Duodenal mucosa (tissue), 2 donors: ENCODE data around the gene CDK2AP2.
"Not testable (repeated sequence)": the region's sequence is repeated elsewhere in the genome, so short reads cannot be mapped to it uniquely, and the experiment has no call there.

Experiments used
- H3K27ac ChIP-seq: one replicate; pipeline ENCODE4 v1.7.0; 2013; ENCODE audit warnings: low read depth, low read length
- H3K27me3 ChIP-seq, 2 donors: one replicate each; pipeline ENCODE4 v1.7.0; 2013; ENCODE audit warnings: low read length in 2 of 2, control low read depth in 1 of 2; ENCODE audit not compliant: insufficient read depth in 2 of 2, control insufficient read depth in 1 of 2
- H3K36me3 ChIP-seq, 2 donors: one replicate each; pipeline ENCODE4 v1.7.0; 2013; ENCODE audit warnings: low read length in 2 of 2, control low read depth in 1 of 2; ENCODE audit not compliant: insufficient read depth in 2 of 2, control insufficient read depth in 1 of 2
- H3K4me1 ChIP-seq, 2 donors: one replicate each; pipeline ENCODE4 v1.7.0; 2013; ENCODE audit warnings: low read length in 2 of 2, control low read depth in 1 of 2; ENCODE audit not compliant: insufficient read depth in 2 of 2, control insufficient read depth in 1 of 2
- H3K4me3 ChIP-seq, 2 donors: one replicate each; pipeline ENCODE4 v1.7.0; 2013; ENCODE audit warnings: low read length in 2 of 2, low read depth in 1 of 2
- H3K9ac ChIP-seq, 2 donors: one replicate each; pipeline ENCODE4 v1.7.0; 2013; ENCODE audit warnings: low read length in 2 of 2, low read depth in 1 of 2
- H3K9me3 ChIP-seq, 2 donors: one replicate each; pipeline ENCODE4 v1.7.0; 2013; ENCODE audit warnings: low read length in 2 of 2, control low read depth in 1 of 2; ENCODE audit not compliant: control insufficient read depth in 1 of 2

Gene CDK2AP2, protein sequence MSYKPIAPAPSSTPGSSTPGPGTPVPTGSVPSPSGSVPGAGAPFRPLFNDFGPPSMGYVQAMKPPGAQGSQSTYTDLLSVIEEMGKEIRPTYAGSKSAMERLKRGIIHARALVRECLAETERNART

DNA sequence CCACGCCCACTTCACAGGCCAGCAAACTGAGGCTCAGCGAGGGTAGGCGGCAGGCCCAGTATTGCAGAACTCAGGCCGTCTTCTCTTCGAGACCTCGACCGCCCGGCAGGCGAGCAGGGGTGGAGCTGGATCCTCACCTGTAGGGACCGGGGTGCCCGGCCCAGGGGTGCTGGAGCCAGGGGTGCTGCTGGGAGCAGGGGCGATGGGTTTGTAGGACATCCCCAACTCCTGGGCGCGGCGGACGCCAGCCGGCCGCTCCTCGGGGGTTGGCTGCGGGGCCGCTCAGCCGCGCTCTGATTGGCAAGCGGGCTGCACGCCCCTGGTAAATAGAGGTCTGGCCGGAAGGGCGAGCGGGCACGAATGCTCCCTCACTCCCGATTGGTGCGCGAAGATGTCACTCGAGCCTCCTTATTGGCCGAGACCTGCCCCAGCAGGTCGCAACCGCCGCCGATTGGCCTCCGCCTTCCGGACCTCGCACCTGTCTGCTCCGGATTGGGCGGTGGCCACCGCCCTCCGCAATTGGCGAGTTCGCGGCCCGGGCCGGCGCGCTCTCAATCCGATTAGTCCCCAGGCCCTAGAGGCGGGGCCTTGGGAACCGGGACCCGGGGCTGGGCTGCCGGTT lies at the start of gene CDK2AP2:
TSS of gene CDK2AP2 (minus strand) at position 299 of the 622 bp plus-strand sequence. CDS start at position 219, 80 bp downstream.
- peaks cover 0 to 5% of the 10 kb centered on the region in 2 donors for H3K36me3 ChIP-seq
- H3K27ac ChIP-seq = peak within 1 kb of the TSS; percentile 98

DNA sequence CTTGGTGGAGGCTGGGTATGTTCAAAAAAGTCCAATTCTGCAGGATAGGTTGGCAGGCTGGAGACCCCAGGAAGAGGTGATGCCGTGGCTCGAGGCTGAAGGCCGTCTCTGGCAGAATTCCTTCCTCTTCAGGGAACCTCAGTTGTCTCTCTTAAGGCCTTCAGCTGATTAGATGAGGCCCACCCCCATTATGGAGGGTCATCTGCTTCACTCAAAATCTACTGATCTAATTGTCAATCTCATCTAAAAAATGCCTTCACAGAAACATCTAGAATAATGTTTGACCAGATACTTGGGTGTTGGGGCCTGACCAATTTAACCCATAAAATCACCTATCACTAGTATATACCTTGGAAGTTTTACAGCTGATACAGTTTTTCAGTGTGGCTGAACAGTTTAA lies 48.3 kb upstream of the CDK2AP2 start:
- H3K4me3 ChIP-seq = no peak overlapping the region

More for the DNA sequence above, at the start of gene CDK2AP2:
- Histone ChIP-seq H3K9me3 (no peaks in the 10 kb centered on the region), H3K4me1 (peaks cover 17 to 43% of the 10 kb centered on the region in 2 donors), H3K4me3 (peak within 1 kb of the TSS; percentile 69 to 93), H3K27me3 (no peaks in the 10 kb centered on the region), H3K9ac (peak within 1 kb of the TSS; percentile 87 to 94)

DNA sequence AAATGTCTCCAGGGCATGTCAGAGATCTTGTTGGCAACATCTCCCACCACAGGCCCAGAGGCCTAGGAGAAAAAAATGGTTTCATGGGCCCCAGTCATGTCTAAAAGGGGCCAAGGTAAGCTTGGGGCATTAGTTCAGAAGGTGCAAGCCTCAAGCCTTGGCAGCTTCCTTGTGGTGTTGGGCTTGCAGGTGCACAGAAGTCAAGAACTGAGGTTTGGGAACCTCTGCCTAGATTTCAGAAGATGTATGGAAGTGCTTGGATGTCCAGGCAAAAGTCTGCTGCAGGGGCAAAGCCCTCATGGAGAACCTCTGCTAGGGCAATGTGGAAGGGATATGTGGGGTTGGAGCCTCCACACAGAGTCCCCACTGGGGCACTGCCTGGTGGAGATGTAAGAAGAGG lies 43.7 kb upstream of the CDK2AP2 start:
- not testable (repeated sequence) for H3K4me1 ChIP-seq, H3K4me3 ChIP-seq, H3K9me3 ChIP-seq, H3K27ac ChIP-seq, H3K27me3 ChIP-seq, H3K36me3 ChIP-seq, H3K9ac ChIP-seq

More for the DNA sequence above, 48.3 kb upstream of the CDK2AP2 start:
- H3K36me3 ChIP-seq = no peaks in the 10 kb centered on the region
- no peaks in the 10 kb centered on the region for H3K9me3 ChIP-seq
- H3K27me3 ChIP-seq = no peaks in the 10 kb centered on the region
- H3K9ac ChIP-seq = no peak overlapping the region
- H3K4me1 ChIP-seq = peaks cover 4 to 5% of the 10 kb centered on the region in 2 donors
- no peak overlapping the region for H3K27ac ChIP-seq

DNA sequence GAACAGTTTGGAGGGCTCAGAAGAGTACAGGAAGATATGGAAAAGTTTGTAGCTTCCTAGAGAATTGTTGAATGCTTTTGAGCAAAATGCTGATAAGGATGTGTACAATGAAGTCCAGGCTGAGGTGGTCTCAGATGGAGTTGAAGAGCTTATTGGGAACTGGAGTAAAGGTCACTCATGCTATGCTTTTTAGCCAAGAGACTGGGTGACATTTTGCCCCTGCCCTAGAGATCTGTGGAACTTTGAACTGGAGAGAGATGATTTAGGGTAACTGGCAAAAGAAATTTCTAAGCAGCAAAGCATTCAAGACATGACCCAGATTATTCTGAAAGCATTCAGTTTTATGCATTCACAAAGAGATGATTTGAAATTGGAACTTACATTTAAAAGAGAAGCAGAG lies 43.2 kb upstream of the CDK2AP2 start:
- no peaks in the 10 kb centered on the region for H3K4me1 ChIP-seq
- no peak overlapping the region for H3K27ac ChIP-seq

DNA sequence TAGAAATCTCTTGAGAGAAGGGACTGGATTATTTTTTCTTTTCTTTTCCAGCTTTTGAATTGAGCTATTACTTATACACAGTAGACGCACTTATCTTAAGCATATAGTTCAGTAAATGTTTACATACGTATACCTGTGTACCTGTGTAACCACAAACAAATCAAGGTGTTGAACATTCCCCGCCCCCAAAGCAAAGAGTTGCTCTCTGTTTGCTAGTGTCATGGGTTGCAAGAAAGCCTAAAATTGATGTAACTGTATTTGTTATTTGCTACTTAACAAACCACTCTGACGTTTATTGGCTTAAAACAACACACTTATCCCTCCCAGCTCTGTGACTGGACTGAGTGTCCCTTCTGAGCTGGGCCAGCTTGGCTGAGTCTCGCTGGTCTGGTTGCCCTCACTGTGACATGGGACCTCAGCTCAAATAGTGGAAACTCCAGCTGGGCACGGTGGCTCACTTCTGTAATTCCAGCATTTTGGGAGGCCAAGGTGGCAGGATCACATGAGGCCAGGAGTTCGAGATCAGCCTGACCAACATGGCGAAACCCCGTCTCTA lies 40.7 kb upstream of the CDK2AP2 start:
- Histone ChIP-seq H3K9me3 (no peaks in the 10 kb centered on the region), H3K36me3 (no peaks in the 10 kb centered on the region), H3K27ac (no peak overlapping the region), H3K9ac (no peak overlapping the region), H3K27me3 (no peaks in the 10 kb centered on the region), H3K4me3 (no peak overlapping the region), H3K4me1 (peaks cover 11 to 18% of the 10 kb centered on the region in 2 donors)

More for the DNA sequence above, 43.2 kb upstream of the CDK2AP2 start:
- no peaks in the 10 kb centered on the region for H3K36me3 ChIP-seq
- H3K9me3 ChIP-seq = no peaks in the 10 kb centered on the region
- H3K27me3 ChIP-seq = no peaks in the 10 kb centered on the region
- no peak overlapping the region for H3K4me3 ChIP-seq
- no peak overlapping the region for H3K9ac ChIP-seq

DNA sequence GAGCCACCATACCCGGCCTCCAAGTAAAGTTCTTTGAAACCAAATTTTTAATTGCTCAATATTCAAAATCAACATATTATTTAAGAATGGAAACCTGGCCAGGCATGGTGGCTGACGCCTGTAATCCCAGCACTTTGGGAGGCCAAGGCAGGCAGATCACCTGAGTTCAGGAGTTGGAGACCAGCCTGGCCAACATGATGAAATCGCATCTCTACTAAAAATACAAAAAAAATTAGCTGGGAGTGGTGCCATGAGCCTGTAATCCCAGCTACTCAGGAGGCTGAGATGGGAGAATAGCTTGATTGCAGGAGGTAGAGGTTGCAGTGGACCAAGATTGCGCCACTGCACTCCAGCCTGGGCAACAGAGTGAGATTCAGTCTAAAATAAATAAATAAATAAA lies 40.1 kb upstream of the CDK2AP2 start:
- H3K4me3 ChIP-seq, H3K9ac ChIP-seq, H3K27ac ChIP-seq, H3K36me3 ChIP-seq, H3K9me3 ChIP-seq, H3K27me3 ChIP-seq: not testable (repeated sequence)
- peaks cover 16 to 18% of the 10 kb centered on the region in 2 donors for H3K4me1 ChIP-seq

DNA sequence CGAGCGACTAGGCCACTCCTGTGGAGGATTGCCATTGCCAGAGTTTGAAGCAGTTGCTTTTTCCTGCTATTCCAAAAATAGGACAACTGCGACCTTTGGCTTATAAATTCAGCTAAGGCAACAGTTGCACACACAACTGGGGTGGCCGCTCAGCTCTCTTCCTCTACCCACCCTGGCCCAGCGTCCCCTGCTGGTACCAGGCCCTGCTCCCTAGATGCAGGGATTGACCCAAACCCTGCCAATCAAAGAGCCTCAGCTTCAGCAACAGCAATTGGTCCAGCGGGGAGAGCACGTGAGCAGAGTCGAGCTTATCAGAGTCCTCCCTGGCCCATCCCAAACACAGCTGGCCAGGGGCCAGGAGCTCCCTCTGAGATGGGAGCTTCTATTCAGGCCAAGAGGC lies 37.3 kb upstream of the CDK2AP2 start:
- Histone ChIP-seq H3K9me3 (no peaks in the 10 kb centered on the region), H3K27me3 (no peaks in the 10 kb centered on the region), H3K4me3 (no peak overlapping the region), H3K27ac (peak overlapping the region; percentile 62), H3K4me1 (peaks cover 18 to 20% of the 10 kb centered on the region in 2 donors), H3K9ac (no peak overlapping the region), H3K36me3 (no peaks in the 10 kb centered on the region)

DNA sequence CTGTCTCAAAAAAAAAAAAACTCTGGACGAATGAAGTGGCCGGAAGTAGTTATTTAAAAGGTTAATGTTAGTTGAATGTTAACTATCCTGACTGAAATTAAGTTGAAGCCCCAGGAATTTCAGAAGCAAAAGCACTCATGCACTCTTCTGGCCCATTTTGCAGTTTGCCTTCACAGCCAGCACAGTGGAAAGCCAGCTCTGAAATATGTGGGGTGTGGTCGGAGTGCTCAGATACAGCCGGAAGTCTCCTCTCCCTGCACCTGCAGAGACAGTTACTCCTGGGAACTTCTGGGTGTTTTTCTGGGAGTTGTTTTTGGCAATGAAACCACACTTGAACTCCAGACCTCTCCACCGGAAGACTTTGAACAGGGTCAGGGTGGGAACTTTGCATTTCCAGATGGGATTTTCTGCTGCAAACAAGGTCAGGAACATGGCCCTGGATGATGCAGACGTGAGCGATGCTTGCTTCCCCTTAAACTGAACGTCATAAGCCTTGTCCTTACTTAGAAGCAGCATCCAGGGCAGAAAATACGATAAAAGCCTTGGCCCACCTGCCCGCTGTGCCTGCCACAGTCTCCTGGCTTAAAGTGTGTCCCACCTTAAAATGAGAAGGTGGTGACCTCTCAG lies 36.8 kb upstream of the CDK2AP2 start:
- H3K4me3 ChIP-seq = no peak overlapping the region
- peak overlapping the region; percentile 62 for H3K27ac ChIP-seq
- H3K36me3 ChIP-seq = no peaks in the 10 kb centered on the region
- H3K4me1 ChIP-seq = peaks cover 18 to 20% of the 10 kb centered on the region in 2 donors
- no peaks in the 10 kb centered on the region for H3K9me3 ChIP-seq
- H3K27me3 ChIP-seq = no peaks in the 10 kb centered on the region
- no peak overlapping the region for H3K9ac ChIP-seq

DNA sequence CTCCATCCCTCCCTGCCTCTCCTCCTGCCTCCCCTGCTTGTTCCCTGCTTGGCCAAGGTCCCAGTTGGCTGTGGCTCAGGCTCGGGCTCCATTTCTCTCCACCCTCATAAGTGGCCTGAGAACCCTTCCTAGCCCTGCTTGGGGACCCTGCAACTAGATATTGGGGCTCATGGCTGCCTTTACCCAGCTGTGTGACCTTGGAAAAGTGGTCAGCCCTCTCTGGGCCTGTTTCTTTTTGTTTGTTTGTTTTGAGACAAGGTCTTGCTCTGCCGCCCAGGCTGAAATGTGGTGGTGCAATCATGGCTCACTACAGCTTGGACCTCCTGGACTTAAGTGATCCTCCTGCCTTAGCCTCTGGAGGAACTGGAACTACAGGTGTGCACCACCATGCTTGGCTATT lies 35.6 kb upstream of the CDK2AP2 start:
- peaks cover 18 to 20% of the 10 kb centered on the region in 2 donors for H3K4me1 ChIP-seq
- no peaks in the 10 kb centered on the region for H3K9me3 ChIP-seq
- H3K27me3 ChIP-seq = no peaks in the 10 kb centered on the region
- no peak overlapping the region for H3K9ac ChIP-seq
- no peak overlapping the region for H3K27ac ChIP-seq
- no peaks in the 10 kb centered on the region for H3K36me3 ChIP-seq
- no peak overlapping the region for H3K4me3 ChIP-seq

DNA sequence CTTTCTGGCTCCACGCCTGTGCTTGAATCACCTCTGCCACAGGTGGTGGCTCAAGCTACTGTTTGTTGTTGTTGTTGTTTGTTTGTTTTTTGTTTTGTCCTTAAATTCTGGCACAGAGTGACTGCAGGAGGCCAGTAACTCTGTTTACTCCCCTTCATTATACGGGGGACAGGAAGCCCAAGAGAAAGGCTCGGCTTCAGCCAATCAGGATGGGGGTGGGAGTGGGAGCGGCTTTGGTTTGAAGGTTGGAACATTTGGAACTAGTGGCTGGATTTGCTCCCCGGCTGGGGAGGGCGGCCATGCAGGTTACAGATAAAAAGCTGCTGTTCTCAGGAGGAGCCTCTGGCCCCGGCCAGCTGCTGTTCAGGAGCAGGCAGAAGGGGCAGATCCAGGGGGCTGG lies 35.0 kb upstream of the CDK2AP2 start:
- no peaks in the 10 kb centered on the region for H3K36me3 ChIP-seq
- H3K9ac ChIP-seq = no peak overlapping the region
- no peak overlapping the region for H3K27ac ChIP-seq
- H3K4me3 ChIP-seq = no peak overlapping the region
- no peaks in the 10 kb centered on the region for H3K9me3 ChIP-seq
- no peaks in the 10 kb centered on the region for H3K27me3 ChIP-seq
- H3K4me1 ChIP-seq = peaks cover 18 to 20% of the 10 kb centered on the region in 2 donors
